ENCODE results near the gene DSCAML1. TPM values are rescaled to one million over a fixed set of nuclear protein-coding genes. Genes with fewer than 3 reads are reported as not detected.

The DSCAML1 gene
- total and polyA plus RNA-seq, 10 of the 15 experiments (the other 5 are each of a cell fraction or from before 2014, with no cell fraction given): 0.03 to 0.18 (median 0.06) TPM; not detected in 1

- TF ChIP-seq, protein P1, sequence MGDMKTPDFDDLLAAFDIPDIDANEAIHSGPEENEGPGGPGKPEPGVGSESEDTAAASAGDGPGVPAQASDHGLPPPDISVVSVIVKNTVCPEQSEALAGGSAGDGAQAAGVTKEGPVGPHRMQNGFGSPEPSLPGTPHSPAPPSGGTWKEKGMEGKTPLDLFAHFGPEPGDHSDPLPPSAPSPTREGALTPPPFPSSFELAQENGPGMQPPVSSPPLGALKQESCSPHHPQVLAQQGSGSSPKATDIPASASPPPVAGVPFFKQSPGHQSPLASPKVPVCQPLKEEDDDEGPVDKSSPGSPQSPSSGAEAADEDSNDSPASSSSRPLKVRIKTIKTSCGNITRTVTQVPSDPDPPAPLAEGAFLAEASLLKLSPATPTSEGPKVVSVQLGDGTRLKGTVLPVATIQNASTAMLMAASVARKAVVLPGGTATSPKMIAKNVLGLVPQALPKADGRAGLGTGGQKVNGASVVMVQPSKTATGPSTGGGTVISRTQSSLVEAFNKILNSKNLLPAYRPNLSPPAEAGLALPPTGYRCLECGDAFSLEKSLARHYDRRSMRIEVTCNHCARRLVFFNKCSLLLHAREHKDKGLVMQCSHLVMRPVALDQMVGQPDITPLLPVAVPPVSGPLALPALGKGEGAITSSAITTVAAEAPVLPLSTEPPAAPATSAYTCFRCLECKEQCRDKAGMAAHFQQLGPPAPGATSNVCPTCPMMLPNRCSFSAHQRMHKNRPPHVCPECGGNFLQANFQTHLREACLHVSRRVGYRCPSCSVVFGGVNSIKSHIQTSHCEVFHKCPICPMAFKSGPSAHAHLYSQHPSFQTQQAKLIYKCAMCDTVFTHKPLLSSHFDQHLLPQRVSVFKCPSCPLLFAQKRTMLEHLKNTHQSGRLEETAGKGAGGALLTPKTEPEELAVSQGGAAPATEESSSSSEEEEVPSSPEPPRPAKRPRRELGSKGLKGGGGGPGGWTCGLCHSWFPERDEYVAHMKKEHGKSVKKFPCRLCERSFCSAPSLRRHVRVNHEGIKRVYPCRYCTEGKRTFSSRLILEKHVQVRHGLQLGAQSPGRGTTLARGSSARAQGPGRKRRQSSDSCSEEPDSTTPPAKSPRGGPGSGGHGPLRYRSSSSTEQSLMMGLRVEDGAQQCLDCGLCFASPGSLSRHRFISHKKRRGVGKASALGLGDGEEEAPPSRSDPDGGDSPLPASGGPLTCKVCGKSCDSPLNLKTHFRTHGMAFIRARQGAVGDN (IDR thresholded peaks at IDR 0.05): no peak
- TF ChIP-seq STAT3 (IDR thresholded peaks at IDR 0.05; ENCODE audit: low read depth, low read length): no peak
Measured at GRCh38 chr11:117627259-117627658, 169.8 kb downstream of the DSCAML1 start (continued).

DNA sequence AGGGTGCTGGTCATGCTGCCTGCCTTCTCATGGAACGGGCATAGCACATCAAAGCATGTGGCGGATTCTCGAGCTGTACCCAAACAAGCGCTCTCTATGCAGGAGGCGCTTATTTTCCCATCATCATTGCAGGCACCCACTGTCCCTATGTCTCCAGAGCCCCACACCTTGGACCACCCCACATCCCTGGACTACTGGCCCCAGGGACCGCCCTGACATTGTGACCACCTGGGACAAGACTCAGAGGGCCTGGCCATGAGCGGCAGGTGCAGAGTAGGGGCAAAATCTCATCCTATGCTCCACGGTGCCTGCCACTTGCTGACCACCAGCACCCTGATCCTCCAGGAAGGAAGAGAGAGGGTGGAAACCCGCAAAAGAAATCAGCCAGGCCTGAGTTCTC lies 170.4 kb downstream of the DSCAML1 start:
- FAIRE-seq: no peak
- CTCF ChIA-PET: interaction anchor here (1.3 kb wide), 1 partner anchor 201 kb away, joined by 3 read pairs; no protein-coding TSS in a partner anchor
- no peak for ATAC-seq
- TF ChIP-seq NRF1 (conservative IDR thresholded peaks at IDR 0.05; ENCODE audit: low read depth, low read length) (no peak), CBFB (IDR thresholded peaks at IDR 0.05; ENCODE audit: low read depth) (no peak), SREBF1 (IDR thresholded peaks at IDR 0.05; ENCODE audit: low read length) (no peak), RAD21 (IDR thresholded peaks at IDR 0.05; ENCODE audit: insufficient read depth, low read depth, low read length) (no peak), MAX (IDR thresholded peaks at IDR 0.05; ENCODE audit: low read depth, low read length) (no peak), NFYB (IDR thresholded peaks at IDR 0.05; ENCODE audit: insufficient read depth, low read depth, low read length) (no peak), MEF2A (IDR thresholded peaks at IDR 0.05; ENCODE audit: insufficient read depth, low read depth, low read length) (no peak), ATF2 (IDR thresholded peaks at IDR 0.05; ENCODE audit: low read length) (no peak), CREB1 (IDR thresholded peaks at IDR 0.05; ENCODE audit: low read depth) (no peak), BMI1 (IDR thresholded peaks at IDR 0.05; ENCODE audit: borderline replicate concordance) (no peak), ZSCAN29 (IDR thresholded peaks at IDR 0.05) (no peak)
- TF ChIP-seq, protein P2, sequence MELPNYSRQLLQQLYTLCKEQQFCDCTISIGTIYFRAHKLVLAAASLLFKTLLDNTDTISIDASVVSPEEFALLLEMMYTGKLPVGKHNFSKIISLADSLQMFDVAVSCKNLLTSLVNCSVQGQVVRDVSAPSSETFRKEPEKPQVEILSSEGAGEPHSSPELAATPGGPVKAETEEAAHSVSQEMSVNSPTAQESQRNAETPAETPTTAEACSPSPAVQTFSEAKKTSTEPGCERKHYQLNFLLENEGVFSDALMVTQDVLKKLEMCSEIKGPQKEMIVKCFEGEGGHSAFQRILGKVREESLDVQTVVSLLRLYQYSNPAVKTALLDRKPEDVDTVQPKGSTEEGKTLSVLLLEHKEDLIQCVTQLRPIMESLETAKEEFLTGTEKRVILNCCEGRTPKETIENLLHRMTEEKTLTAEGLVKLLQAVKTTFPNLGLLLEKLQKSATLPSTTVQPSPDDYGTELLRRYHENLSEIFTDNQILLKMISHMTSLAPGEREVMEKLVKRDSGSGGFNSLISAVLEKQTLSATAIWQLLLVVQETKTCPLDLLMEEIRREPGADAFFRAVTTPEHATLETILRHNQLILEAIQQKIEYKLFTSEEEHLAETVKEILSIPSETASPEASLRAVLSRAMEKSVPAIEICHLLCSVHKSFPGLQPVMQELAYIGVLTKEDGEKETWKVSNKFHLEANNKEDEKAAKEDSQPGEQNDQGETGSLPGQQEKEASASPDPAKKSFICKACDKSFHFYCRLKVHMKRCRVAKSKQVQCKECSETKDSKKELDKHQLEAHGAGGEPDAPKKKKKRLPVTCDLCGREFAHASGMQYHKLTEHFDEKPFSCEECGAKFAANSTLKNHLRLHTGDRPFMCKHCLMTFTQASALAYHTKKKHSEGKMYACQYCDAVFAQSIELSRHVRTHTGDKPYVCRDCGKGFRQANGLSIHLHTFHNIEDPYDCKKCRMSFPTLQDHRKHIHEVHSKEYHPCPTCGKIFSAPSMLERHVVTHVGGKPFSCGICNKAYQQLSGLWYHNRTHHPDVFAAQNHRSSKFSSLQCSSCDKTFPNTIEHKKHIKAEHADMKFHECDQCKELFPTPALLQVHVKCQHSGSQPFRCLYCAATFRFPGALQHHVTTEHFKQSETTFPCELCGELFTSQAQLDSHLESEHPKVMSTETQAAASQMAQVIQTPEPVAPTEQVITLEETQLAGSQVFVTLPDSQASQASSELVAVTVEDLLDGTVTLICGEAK (IDR thresholded peaks at IDR 0.05; ENCODE audit: borderline replicate concordance): no peak

More for the DNA sequence above, 170.4 kb downstream of the DSCAML1 start:
- ChIA-PET RAD21 (ENCODE audit: unreplicated experiment) (no interaction called here), POLR2A (no interaction called here), SMC1A (ENCODE audit: uncharacterized antibody, unreplicated experiment) (no interaction called here)
- Histone ChIP-seq H2AFZ (ENCODE audit: control insufficient read depth, low read depth, low read length) (no peak overlapping the region), H3K9ac (ENCODE audit: control insufficient read depth, insufficient read depth, low read length) (no peak overlapping the region), H3K79me2 (ENCODE audit: control insufficient read depth, insufficient read depth, low read length) (no peaks in the 10 kb centered on the region), H3K9me3 (replicated peaks; ENCODE audit: control insufficient read depth, insufficient read depth, low read length) (peaks cover under 1% of the 10 kb centered on the region; the same call in 2 of the 3 replicates), H3K4me3 (no peak overlapping the region), H3K27me3 (replicated peaks in 1 of 2; ENCODE audit: control insufficient read depth in 2 of 2, insufficient read depth in 2 of 2, low read length in 1 of 2) (peaks cover 0 to 6% of the 10 kb centered on the region in 2 experiments; a peak in 3 of 4 replicates), H3K4me2 (ENCODE audit: control insufficient read depth, insufficient read depth) (no peak overlapping the region), H3K36me3 (ENCODE audit: control insufficient read depth in 2 of 2, insufficient read depth in 2 of 2, low read length in 1 of 2) (no peaks in the 10 kb centered on the region), H4K20me1 (ENCODE audit: control insufficient read depth, insufficient read depth) (no peaks in the 10 kb centered on the region), H3K4me1 (ENCODE audit: control insufficient read depth, insufficient read depth, low read length) (no peaks in the 10 kb centered on the region), H3K27ac (ENCODE audit: control insufficient read depth, insufficient read depth) (no peak overlapping the region)
- in situ Hi-C loops (cut with MboI) (no loop called here), intact Hi-C loops (cut with micrococcal nuclease; ENCODE audit: unreplicated experiment) (no loop called here)
- no TSS peak for BruUV-seq (replicated peaks)
- WGBS (ENCODE audit: insufficient coverage, insufficient replicate concordance, low lambda C conversion rate, missing lambda C conversion rate): 51% methylated on average over 9 of the region's 9 CpGs
- no peak for DNase-seq (ENCODE audit: low read depth, low spot score)

Data from GM12878 (cell line).